Body of pancreas (tissue), 4 donors: ENCODE measurements around the gene DPYD. TPM values are rescaled to one million over a fixed set of nuclear protein-coding genes. Genes with fewer than 3 reads are reported as not detected.

Source experiments
- ATAC-seq: fragments of 150-250 bp; one replicate; pipeline ENCODE4 v1.9.1; 2016
- DNase-seq, 4 donors: peaks; one replicate each; pipeline ENCODE4 v3.0.0-alpha.2; 2019
- H3K27ac ChIP-seq, 4 donors: fragments of 200-600 bp; sonication (generic); 1 replicate in 3 of 4; 2 replicates in 1 of 4; pipeline versions ENCODE4 v1.5.1 to v1.6.1; 2016 to 2019; ENCODE audit warnings: mild to moderate bottlenecking in 1 of 4, mixed read lengths in 1 of 4, moderate library complexity in 1 of 4
- H3K27me3 ChIP-seq, 2 donors: fragments of 200-600 bp; sonication (generic); one replicate each; pipeline ENCODE4 v1.6.0; 2016; ENCODE audit warnings: mild to moderate bottlenecking in 1 of 2
- H3K36me3 ChIP-seq, 2 donors: fragments of 200-600 bp; sonication (generic); replicated peaks in 1 of 2; 2 replicates each; pipeline ENCODE4 v1.5.1; 2016; ENCODE audit warnings: low read depth in 2 of 2; ENCODE audit not compliant: insufficient read depth in 1 of 2
- H3K4me1 ChIP-seq: fragments of 200-600 bp; sonication (generic); one replicate; pipeline ENCODE4 v1.6.0; 2016
- H3K4me3 ChIP-seq, 2 donors: fragments of 200-600 bp; sonication (generic); 1 replicate in 1 of 2; 2 replicates in 1 of 2; pipeline ENCODE4 v1.5.1; 2016 to 2019
- H3K9me3 ChIP-seq, 3 donors: fragments of 200-600 bp; sonication (generic); 1 replicate in 2 of 3; 2 replicates in 1 of 3; pipeline ENCODE4 v1.5.1; 2016
- CTCF ChIP-seq, 7 experiments: fragments of 450-650 bp in 4 of 7; fragments of 200-600 bp in 3 of 7; sonication (generic) in 3 of 7; IDR thresholded peaks; one replicate each; pipeline ENCODE4 v1.5.1; 2016 to 2019; ENCODE audit warnings: antibody characterized with exemption in 7 of 7
- POLR2A ChIP-seq, 3 donors: fragments of 450-650 bp; IDR thresholded peaks; one replicate each; pipeline ENCODE4 v1.6.1; 2016; ENCODE audit warnings: antibody characterized with exemption in 3 of 3, mild to moderate bottlenecking in 2 of 3
- WGBS, 2 donors: methylation state at CpG; one replicate each; pipeline ENCODE4 v1.1.5; 2017; 5-methylcytosine and 5-hydroxymethylcytosine counted together
- intact Hi-C: fragments of 100-400 bp; cut with DNase I; formaldehyde crosslinking; loops from one replicate; pipeline ENCODE4 v1.15.1; 2023
- total RNA-seq, 2 donors: library from RNA; depleted of rRNA; stranded (reverse); fragments of >200 nt; gene quantifications; one replicate each; pipeline ENCODE4 v1.1.0, GENCODE V29; 2016

DPYD gene
- total RNA-seq, 2 donors from 2014 or later: 13.8 to 17.1 TPM

- Histone ChIP-seq H3K27me3 (no peaks in the 10 kb centered on the region), H3K27ac (no peak overlapping the region), H3K36me3 (no peaks in the 10 kb centered on the region), H3K4me3 (no peak overlapping the region), H3K9me3 (peaks cover 0 to 6% (median 0%) of the 10 kb centered on the region in 3 donors), H3K4me1 (no peaks in the 10 kb centered on the region)
- intact Hi-C loops: no loop called here
- DNase-seq: no peak
- no peak for ATAC-seq
- TF ChIP-seq CTCF (IDR thresholded peaks at IDR 0.05) (no peak), POLR2A (IDR thresholded peaks at IDR 0.05) (no peak)
- 66 to 86% methylated on average over 3 of the region's 3 CpGs for WGBS, 2 donors
Observed at GRCh38 chr1:97071173-97071572, 849.7 kb downstream of the DPYD start.

GRCh38 chr1:97070376-97070775 is 850.5 kb downstream of the DPYD start:
- peaks cover 0 to 6% (median 0%) of the 10 kb centered on the region in 3 donors for H3K9me3 ChIP-seq
- H3K4me1 ChIP-seq: no peaks in the 10 kb centered on the region
- H3K27ac ChIP-seq: no peak overlapping the region
- no peak for ATAC-seq
- TF ChIP-seq POLR2A (IDR thresholded peaks at IDR 0.05): no peak
- TF ChIP-seq CTCF (IDR thresholded peaks at IDR 0.05): no peak
- DNase-seq: no peak
- intact Hi-C loops: no loop called here
- H3K27me3 ChIP-seq: no peaks in the 10 kb centered on the region
- 74 to 75% methylated on average over 4 of the region's 4 CpGs for WGBS, 2 donors
- no peaks in the 10 kb centered on the region for H3K36me3 ChIP-seq
- no peak overlapping the region for H3K4me3 ChIP-seq

- peaks cover 0 to 6% (median 0%) of the 10 kb centered on the region in 3 donors for H3K9me3 ChIP-seq
- H3K4me1 ChIP-seq: no peaks in the 10 kb centered on the region
- TF ChIP-seq CTCF (IDR thresholded peaks at IDR 0.05): no peak
- no peak for TF ChIP-seq POLR2A (IDR thresholded peaks at IDR 0.05)
- no peak for ATAC-seq
- no peak for DNase-seq
- no peaks in the 10 kb centered on the region for H3K27me3 ChIP-seq
- WGBS, 2 donors: 44 to 69% methylated on average over 2 of the region's 2 CpGs
- H3K27ac ChIP-seq: no peak overlapping the region
- no peaks in the 10 kb centered on the region for H3K36me3 ChIP-seq
- intact Hi-C loops: no loop called here
- H3K4me3 ChIP-seq: no peak overlapping the region
Observed at GRCh38 chr1:97069312-97069711, 851.5 kb downstream of the DPYD start.

- H3K4me3 ChIP-seq: no peak overlapping the region
- intact Hi-C loops: no loop called here
- no peaks in the 10 kb centered on the region for H3K27me3 ChIP-seq
- H3K9me3 ChIP-seq: peaks cover 0 to 6% (median 0%) of the 10 kb centered on the region in 3 donors
- DNase-seq (no peak), ATAC-seq (no peak)
- no peaks in the 10 kb centered on the region for H3K36me3 ChIP-seq
- TF ChIP-seq POLR2A (IDR thresholded peaks at IDR 0.05) (no peak), CTCF (IDR thresholded peaks at IDR 0.05) (no peak)
- no peak overlapping the region for H3K27ac ChIP-seq
- H3K4me1 ChIP-seq: peaks cover 7% of the 10 kb centered on the region
Observed at GRCh38 chr1:97066860-97067259, 854.0 kb downstream of the DPYD start.

GRCh38 chr1:97063532-97063931 is 857.3 kb downstream of the DPYD start:
- peak in 2 of 4 donors; percentile 12 to 14 for DNase-seq
- Histone ChIP-seq H3K27me3 (no peaks in the 10 kb centered on the region), H3K9me3 (peaks cover 0 to 14% (median 0%) of the 10 kb centered on the region in 3 donors), H3K27ac (no peak overlapping the region), H3K4me3 (no peak overlapping the region), H3K36me3 (no peaks in the 10 kb centered on the region), H3K4me1 (peaks cover 7% of the 10 kb centered on the region)
- TF ChIP-seq CTCF (IDR thresholded peaks at IDR 0.05): no peak
- TF ChIP-seq POLR2A (IDR thresholded peaks at IDR 0.05): no peak
- intact Hi-C loops: no loop called here
- peak; percentile 42 for ATAC-seq
